A673 (cell line): ENCODE results near the gene BAIAP2L1. TPM values are rescaled to one million over a fixed set of nuclear protein-coding genes. Genes with fewer than 3 reads are reported as not detected.
"Not testable (repeated sequence)": the region's sequence is repeated elsewhere in the genome, so short reads cannot be mapped to it uniquely, and the experiment has no call there.

ENCODE experiments used
- BruUV-seq: library from RNA; stranded (reverse); fragments of 400-500 nt; replicated peaks from 2 replicates; lab custom pipeline; 2021; lab: Mats Ljungman, UMichigan
- CTCF ChIA-PET: fragments of 300-600 bp; sonication (Branson Sonifier 250); formaldehyde crosslinking; loops from one replicate; lab custom pipeline; 2022; ENCODE audit warnings: antibody characterized with exemption; lab: Charles Lee
- POLR2A ChIA-PET: fragments of 300-600 bp; sonication (Branson Sonifier 250); formaldehyde crosslinking; loops from one replicate; lab custom pipeline; 2022; ENCODE audit warnings: antibody characterized with exemption; ENCODE audit not compliant: low non-redundant PET; lab: Charles Lee
- DNase-seq: peaks from one replicate; pipeline ENCODE4 v3.0.0-alpha.2; 2015; ENCODE audit warnings: low spot score
- H3K27ac ChIP-seq: fragments of 200-600 bp; sonication (generic); 2 replicates; pipeline ENCODE4 v1.5.1; 2016; ENCODE audit warnings: mixed run types, low read depth, mild to moderate bottlenecking, mixed read lengths, antibody characterized with exemption, low read length; ENCODE audit not compliant: poor library complexity, severe bottlenecking
- H3K27me3 ChIP-seq: fragments of 200-600 bp; sonication (generic); replicated peaks from 2 replicates; pipeline ENCODE4 v1.6.1; 2017; ENCODE audit warnings: mixed run types, low read depth, mild to moderate bottlenecking, mixed read lengths, antibody characterized with exemption, low read length; ENCODE audit not compliant: insufficient read depth, poor library complexity
- H3K36me3 ChIP-seq: fragments of 200-600 bp; sonication (generic); 2 replicates; pipeline ENCODE4 v1.6.1; 2016; ENCODE audit warnings: mixed run types, mild to moderate bottlenecking, mixed read lengths, antibody characterized with exemption, low read length; ENCODE audit not compliant: insufficient read depth, poor library complexity, severe bottlenecking
- H3K4me1 ChIP-seq: fragments of 200-600 bp; sonication (generic); 2 replicates; pipeline ENCODE4 v1.6.1; 2017; ENCODE audit warnings: mixed run types, mild to moderate bottlenecking, mixed read lengths, antibody characterized with exemption, low read length; ENCODE audit not compliant: insufficient read depth, poor library complexity, severe bottlenecking
- H3K4me3 ChIP-seq: fragments of 200-600 bp; sonication (generic); 2 replicates; pipeline ENCODE4 v1.5.1; 2016; ENCODE audit warnings: low read depth, mixed run types, mild to moderate bottlenecking, mixed read lengths, low read length; ENCODE audit not compliant: poor library complexity, severe bottlenecking
- H3K9me3 ChIP-seq: fragments of 200-600 bp; sonication (generic); 2 replicates; pipeline ENCODE4 v1.6.1; 2016; ENCODE audit warnings: mixed run types, low read depth, mild to moderate bottlenecking, mixed read lengths, antibody characterized with exemption, low read length; ENCODE audit not compliant: poor library complexity, severe bottlenecking
- EZH2 ChIP-seq: fragments of 200-600 bp; sonication (generic); IDR thresholded peaks from 2 replicates; pipeline ENCODE4 v1.6.1; 2017; ENCODE audit warnings: borderline replicate concordance, low read depth, mild to moderate bottlenecking, mixed read lengths, antibody characterized with exemption, low read length; ENCODE audit not compliant: poor library complexity, severe bottlenecking
- intact Hi-C: fragments of 100-400 bp; cut with micrococcal nuclease; formaldehyde crosslinking; loops from one replicate; pipeline ENCODE4 v1.10.0; 2022; ENCODE audit not compliant: unreplicated experiment
- total RNA-seq: library from RNA; stranded (reverse); gene quantifications from 2 replicates; pipeline ENCODE4 v1.2.3, GENCODE V29; 2021
- TF ChIP-seq, protein P1 (sequence below): fragments of 300-800, 200-600 bp; sonication (generic); conservative IDR thresholded peaks from 2 replicates; pipeline ENCODE4 v1.5.1; 2017; ENCODE audit warnings: low read depth, mild to moderate bottlenecking, antibody characterized with exemption, low read length, moderate library complexity, mixed read lengths

The BAIAP2L1 gene
- total RNA-seq, 1 experiment from 2014 or later, result 0.77 TPM

DNA sequence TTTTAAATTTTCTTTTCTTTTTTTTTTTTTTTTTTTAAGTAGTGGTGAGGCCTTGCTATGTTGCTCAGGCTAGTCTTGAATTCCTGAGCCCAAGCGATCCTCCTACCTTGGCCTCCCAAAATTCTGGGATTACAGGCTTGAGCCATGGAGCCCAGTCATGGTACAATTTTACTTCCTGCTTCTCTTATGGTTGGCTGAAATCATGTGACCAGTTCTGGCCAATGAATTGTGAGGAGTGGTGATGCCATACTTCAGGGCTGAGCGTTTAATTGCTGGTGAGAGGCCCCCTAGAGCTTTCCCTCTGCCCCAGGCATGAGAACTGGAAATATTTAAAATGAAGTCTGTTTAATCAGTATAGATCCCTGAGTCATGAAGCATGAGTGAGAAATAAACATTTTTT is 22.2 kb upstream of the BAIAP2L1 start:
- peak; percentile 72 for DNase-seq
- POLR2A ChIA-PET, result no interaction called here

DNA sequence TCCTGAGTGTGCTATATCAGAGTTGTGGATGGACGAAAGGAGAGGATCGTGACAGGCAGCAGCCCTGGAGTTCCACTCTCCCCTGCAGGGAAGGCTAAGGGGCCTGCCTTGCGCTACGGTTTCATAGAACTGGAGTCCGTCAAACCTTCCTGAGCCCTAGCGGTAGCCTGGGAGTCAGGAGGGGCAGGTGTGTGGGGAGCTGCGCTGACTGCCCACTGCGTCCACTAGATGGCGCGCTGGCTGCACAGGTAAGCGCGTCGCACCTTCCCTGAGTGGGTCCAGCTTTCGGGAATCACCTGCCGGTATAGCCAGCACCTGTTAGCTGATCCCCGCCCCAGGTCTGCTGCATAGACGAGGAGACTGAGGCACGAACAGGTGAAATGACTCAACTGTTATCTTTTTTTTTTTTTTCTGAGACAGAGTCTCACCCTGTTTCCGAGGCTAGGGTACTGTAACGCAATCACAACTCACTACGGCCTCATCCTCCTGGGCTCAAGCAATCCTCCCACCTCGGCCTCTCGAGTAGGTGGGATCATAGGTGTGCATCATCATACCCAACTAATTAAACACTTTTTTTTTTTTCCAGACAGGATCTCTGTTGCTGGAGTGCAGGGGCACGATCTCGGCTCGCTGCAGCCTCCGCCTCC is 20.2 kb upstream of the BAIAP2L1 start:
- H3K27ac ChIP-seq, result no peak overlapping the region
- no peaks in the 10 kb centered on the region for H3K36me3 ChIP-seq
- intact Hi-C loops, result no loop called here
- no peaks in the 10 kb centered on the region for H3K9me3 ChIP-seq
- TF ChIP-seq EZH2, result no peak
- TF ChIP-seq, protein P1, sequence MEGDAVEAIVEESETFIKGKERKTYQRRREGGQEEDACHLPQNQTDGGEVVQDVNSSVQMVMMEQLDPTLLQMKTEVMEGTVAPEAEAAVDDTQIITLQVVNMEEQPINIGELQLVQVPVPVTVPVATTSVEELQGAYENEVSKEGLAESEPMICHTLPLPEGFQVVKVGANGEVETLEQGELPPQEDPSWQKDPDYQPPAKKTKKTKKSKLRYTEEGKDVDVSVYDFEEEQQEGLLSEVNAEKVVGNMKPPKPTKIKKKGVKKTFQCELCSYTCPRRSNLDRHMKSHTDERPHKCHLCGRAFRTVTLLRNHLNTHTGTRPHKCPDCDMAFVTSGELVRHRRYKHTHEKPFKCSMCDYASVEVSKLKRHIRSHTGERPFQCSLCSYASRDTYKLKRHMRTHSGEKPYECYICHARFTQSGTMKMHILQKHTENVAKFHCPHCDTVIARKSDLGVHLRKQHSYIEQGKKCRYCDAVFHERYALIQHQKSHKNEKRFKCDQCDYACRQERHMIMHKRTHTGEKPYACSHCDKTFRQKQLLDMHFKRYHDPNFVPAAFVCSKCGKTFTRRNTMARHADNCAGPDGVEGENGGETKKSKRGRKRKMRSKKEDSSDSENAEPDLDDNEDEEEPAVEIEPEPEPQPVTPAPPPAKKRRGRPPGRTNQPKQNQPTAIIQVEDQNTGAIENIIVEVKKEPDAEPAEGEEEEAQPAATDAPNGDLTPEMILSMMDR, result peak; percentile 94
- no TSS peak for BruUV-seq
- H3K4me1 ChIP-seq, result no peaks in the 10 kb centered on the region
- peak; percentile 48 for DNase-seq
- ChIA-PET CTCF (interaction anchor here (1.1 to 1.3 kb wide), 2 partner anchors 325 to 416 kb away, joined by 4 to 6 read pairs; no protein-coding TSS in a partner anchor), POLR2A (no interaction called here)
- H3K4me3 ChIP-seq, result no peak overlapping the region
- H3K27me3 ChIP-seq, result no peaks in the 10 kb centered on the region

More for the DNA sequence above, 22.2 kb upstream of the BAIAP2L1 start:
- no peak overlapping the region for H3K27ac ChIP-seq
- H3K27me3 ChIP-seq, result no peaks in the 10 kb centered on the region
- H3K36me3 ChIP-seq, result no peaks in the 10 kb centered on the region
- H3K4me1 ChIP-seq, result no peaks in the 10 kb centered on the region
- BruUV-seq, result no TSS peak
- intact Hi-C loops, result no loop called here
- TF ChIP-seq EZH2, result no peak
- TF ChIP-seq, protein P1, result no peak
- CTCF ChIA-PET, result no interaction called here
- no peak overlapping the region for H3K4me3 ChIP-seq
- no peaks in the 10 kb centered on the region for H3K9me3 ChIP-seq

DNA sequence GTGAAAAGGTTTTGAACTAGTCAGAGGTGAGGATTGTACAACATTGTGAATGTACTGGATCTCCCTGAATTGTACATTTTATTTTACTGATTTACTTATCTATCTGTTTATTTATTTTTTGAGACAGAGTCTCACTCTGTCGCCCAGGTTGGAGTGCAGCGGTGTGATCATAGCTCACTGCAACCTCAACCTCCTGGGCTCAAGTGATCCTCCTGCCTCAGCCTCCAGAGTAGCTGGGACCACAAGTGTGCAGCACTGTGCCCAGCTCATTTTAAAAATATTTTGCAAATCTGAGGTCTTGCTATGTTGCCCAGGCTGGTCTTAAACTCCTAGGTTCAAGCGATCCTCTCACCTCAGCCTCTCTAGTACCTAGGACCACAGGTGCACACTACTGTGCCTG is 19.1 kb upstream of the BAIAP2L1 start:
- DNase-seq, H3K27ac ChIP-seq, BruUV-seq, H3K4me3 ChIP-seq, H3K27me3 ChIP-seq, H3K9me3 ChIP-seq, H3K4me1 ChIP-seq, intact Hi-C loops, CTCF ChIA-PET, H3K36me3 ChIP-seq, POLR2A ChIA-PET: not testable (repeated sequence)

DNA sequence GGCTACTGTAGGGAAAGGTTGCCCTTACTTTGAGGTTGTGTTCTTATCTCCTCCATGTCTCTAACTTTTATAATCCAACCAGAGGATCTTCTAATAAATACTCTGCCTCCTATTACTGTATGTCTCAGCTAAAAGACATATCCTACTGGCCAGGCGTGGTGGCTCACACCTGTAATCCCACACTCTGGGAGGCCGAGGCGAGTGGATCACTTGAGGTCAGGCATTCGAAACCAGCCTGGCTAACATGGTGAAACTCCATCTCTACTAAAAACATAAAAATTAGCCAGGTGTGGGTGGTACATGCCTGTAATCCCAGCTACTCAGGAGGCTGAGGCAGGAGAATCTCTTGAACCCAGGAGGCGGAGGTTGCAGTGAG is 18.4 kb upstream of the BAIAP2L1 start:
- H3K27ac ChIP-seq, BruUV-seq, CTCF ChIA-PET, H3K4me3 ChIP-seq, DNase-seq, intact Hi-C loops, H3K36me3 ChIP-seq, POLR2A ChIA-PET, H3K9me3 ChIP-seq, H3K27me3 ChIP-seq, H3K4me1 ChIP-seq: not testable (repeated sequence)
